DMS53 (cell line): ENCODE data around the gene HYCC1.
"Not testable (repeated sequence)": the region's sequence is repeated elsewhere in the genome, so short reads cannot be mapped to it uniquely, and the experiment has no call there.

Experiments used
- DNase-seq: peaks from one replicate; lab custom pipeline; 2025; lab: John Stamatoyannopoulos, UW

HYCC1 gene

GRCh38 chr7:23013715-23014649 lies at the start of gene HYCC1:
Gene HYCC1, minus strand, starts transcription at chr7:23014130. Its CDS starts 23,019 bp downstream, at chr7:22991111.
- DNase-seq: peak; percentile 100

- peak; percentile 28 for DNase-seq
Observed at GRCh38 chr7:23062452-23062851, 48.5 kb upstream of the HYCC1 start.

GRCh38 chr7:23061327-23061726 lies 47.4 kb upstream of the HYCC1 start:
- no peak for DNase-seq

GRCh38 chr7:23058408-23059096 lies 44.6 kb upstream of the HYCC1 start:
- no peak for DNase-seq

- DNase-seq: peak; percentile 89
Observed at GRCh38 chr7:23055582-23056178, 41.8 kb upstream of the HYCC1 start.

GRCh38 chr7:23051124-23051485 lies 37.2 kb upstream of the HYCC1 start:
- not testable (repeated sequence) for DNase-seq

- not testable (repeated sequence) for DNase-seq
Observed at GRCh38 chr7:23046336-23046735, 32.4 kb upstream of the HYCC1 start.

- DNase-seq: not testable (repeated sequence)
Observed at GRCh38 chr7:23045086-23045485, 31.2 kb upstream of the HYCC1 start.

GRCh38 chr7:23044581-23044980 lies 30.7 kb upstream of the HYCC1 start:
- DNase-seq: peak; percentile 68

GRCh38 chr7:23043441-23043840 lies 29.5 kb upstream of the HYCC1 start:
- DNase-seq: peak; percentile 40

GRCh38 chr7:23039674-23040073 lies 25.7 kb upstream of the HYCC1 start:
- DNase-seq: not testable (repeated sequence)

GRCh38 chr7:23035542-23036371 lies 21.8 kb upstream of the HYCC1 start:
- peak; percentile 54 for DNase-seq

GRCh38 chr7:23027261-23027660 lies 13.3 kb upstream of the HYCC1 start:
- DNase-seq: no peak

GRCh38 chr7:23026164-23026563 lies 12.2 kb upstream of the HYCC1 start:
- DNase-seq: no peak

- DNase-seq: no peak
Observed at GRCh38 chr7:23024454-23024853, 10.5 kb upstream of the HYCC1 start.

GRCh38 chr7:23022851-23023250 lies 8.9 kb upstream of the HYCC1 start:
- DNase-seq: no peak

- peak; percentile 52 for DNase-seq
Observed at GRCh38 chr7:23022258-23022769, 8.4 kb upstream of the HYCC1 start.

- DNase-seq: no peak
Observed at GRCh38 chr7:23021596-23021995, 7.7 kb upstream of the HYCC1 start.

GRCh38 chr7:23020742-23021401 lies 6.9 kb upstream of the HYCC1 start:
- peak; percentile 38 for DNase-seq

GRCh38 chr7:23018750-23019149 lies 4.8 kb upstream of the HYCC1 start:
- peak; percentile 93 for DNase-seq

- no peak for DNase-seq
Observed at GRCh38 chr7:23017309-23017708, 3.4 kb upstream of the HYCC1 start.
